HG02798 (cell line): ENCODE data around the gene TUBE1.
"Not testable (repeated sequence)": the region's sequence is repeated elsewhere in the genome, so short reads cannot be mapped to it uniquely, and the experiment has no call there.

Experiments
- ATAC-seq: cut with Tn5 transposase; IDR thresholded peaks from one replicate; pipeline ENCODE4 v1.9.1; 2021; ENCODE audit warnings: mild to moderate bottlenecking; ENCODE audit not compliant: unreplicated experiment, poor library complexity

Gene TUBE1, protein sequence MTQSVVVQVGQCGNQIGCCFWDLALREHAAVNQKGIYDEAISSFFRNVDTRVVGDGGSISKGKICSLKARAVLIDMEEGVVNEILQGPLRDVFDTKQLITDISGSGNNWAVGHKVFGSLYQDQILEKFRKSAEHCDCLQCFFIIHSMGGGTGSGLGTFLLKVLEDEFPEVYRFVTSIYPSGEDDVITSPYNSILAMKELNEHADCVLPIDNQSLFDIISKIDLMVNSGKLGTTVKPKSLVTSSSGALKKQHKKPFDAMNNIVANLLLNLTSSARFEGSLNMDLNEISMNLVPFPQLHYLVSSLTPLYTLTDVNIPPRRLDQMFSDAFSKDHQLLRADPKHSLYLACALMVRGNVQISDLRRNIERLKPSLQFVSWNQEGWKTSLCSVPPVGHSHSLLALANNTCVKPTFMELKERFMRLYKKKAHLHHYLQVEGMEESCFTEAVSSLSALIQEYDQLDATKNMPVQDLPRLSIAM

GRCh38 chr6:112087136-112087911 is at the start of gene TUBE1, which contains the start of gene FAM229B:
Gene TUBE1 (minus strand): TSS chr6:112087482. CDS start chr6:112087434, 48 bp downstream.
Gene FAM229B (plus strand): TSS chr6:112087591. CDS start chr6:112099284, 11,693 bp downstream.
- peak; percentile 97 for ATAC-seq

DNA sequence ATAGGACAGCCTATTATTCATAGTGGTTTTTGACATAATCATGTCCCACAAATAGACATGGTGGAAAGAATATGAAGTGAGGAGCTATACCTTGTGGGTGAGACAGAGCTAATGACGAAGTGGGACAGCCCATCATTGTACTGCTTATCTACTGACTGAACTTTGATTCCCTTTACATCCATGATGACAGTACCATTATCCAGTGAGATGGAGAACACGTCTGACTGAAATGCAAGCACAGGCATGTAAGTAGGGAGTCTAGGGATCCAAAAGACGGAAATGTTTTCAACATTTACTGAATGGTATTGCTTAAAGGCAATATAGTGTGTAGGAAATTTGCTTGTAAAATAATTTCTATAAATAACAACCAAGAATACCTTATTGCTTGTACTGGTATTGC is 43.6 kb upstream of the TUBE1 start:
- no peak for ATAC-seq

GRCh38 chr6:112128208-112128607 is 40.9 kb upstream of the TUBE1 start:
- no peak for ATAC-seq

DNA sequence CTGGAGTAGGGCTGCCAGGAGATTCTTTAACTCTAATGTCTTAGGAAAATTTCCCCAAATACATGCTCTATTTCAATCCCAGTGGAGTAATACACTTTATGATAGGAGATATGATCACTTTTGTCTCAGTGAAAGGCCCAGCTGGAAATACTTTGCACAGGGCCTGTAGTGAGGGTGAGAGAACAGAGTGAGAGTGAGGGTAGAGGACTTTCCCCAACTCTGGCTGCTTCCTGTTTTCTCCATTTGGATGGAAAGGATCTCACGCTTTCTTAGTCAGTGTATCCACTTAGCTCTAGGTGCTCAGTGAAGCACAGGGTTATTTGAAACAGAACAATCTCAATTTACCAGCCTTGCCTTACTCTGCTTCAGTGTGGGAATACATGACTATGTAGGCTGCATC is 36.7 kb upstream of the TUBE1 start:
- ATAC-seq = no peak

- ATAC-seq = no peak
Observed at GRCh38 chr6:112122756-112123155, 35.5 kb upstream of the TUBE1 start.

DNA sequence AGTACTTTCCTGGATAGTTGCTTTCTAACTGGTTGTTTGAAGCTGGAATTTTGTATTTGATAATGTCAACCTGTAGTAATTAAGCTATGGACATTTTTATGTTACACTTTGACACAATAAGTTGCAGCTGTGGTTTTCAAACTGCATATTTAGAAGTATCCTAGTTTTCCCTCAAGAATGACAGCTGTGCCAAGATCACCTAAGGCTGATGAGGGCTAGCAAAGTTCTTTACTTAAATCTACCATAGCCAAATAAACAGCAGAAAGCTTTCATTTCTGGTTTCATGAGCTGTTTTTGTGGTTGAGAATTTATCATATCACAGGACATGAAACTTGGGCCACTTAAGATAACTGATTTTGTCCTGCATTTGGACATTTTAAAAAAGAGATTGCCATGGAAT is 30.8 kb upstream of the TUBE1 start:
- no peak for ATAC-seq

DNA sequence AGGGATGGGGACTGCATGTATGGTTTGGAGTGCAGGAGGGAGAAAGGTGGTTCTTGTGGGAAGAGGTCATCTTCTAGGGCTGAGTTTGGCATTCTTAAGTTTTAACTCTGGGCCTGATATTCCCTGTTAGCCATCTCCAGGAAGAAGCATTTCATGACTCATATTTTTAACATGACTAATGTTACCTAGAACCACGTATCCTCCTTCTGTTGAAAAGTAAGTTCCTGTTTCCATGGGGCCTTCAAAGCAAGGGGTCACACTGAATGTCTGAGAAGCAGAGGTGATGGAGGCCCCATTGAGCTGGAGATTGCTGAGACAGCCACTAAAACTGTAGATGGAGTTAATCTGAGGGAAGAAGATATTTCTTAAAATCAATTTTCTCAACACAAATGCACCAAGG is 30.3 kb upstream of the TUBE1 start:
- ATAC-seq = no peak

GRCh38 chr6:112116221-112116620 is 28.9 kb upstream of the TUBE1 start:
- ATAC-seq = no peak

GRCh38 chr6:112114577-112115223 is 27.4 kb upstream of the TUBE1 start:
- no peak for ATAC-seq

DNA sequence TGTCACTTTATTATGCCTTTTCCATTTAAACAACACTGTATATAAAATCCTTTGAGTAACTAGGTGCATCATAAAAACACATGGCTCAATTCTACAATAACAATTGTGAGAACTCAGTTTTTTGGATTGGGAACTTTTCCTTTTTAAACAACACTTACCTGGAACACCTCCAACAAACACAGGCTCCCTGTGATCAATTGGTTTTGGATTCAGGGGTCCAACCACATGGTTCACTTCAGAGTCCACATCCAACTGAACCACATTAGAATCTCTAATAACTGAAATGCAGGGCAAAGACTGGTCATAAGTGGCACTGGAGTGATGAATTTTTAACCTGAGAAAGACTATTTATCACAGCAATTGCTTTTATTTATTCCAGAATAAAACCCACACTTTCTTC is 26.6 kb upstream of the TUBE1 start:
- no peak for ATAC-seq

DNA sequence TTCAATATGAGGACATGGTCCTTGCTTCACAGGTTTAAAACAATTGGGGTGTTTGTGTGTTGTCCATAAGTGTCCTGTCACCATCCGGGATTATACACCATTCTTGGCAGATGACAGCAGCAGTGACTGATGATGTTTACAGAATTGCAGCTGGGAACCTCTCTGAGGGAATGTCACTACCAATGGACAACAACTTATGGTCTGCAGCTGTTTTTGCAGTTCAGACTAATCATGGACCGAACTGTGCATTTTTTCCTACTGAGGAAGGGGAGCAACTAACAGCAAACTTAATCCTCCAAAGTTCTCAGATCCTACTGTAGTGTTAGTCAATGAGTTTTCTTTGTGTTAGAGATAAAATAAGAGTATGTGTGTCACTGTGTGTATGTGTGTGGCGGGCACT is 26.1 kb upstream of the TUBE1 start:
- no peak for ATAC-seq

DNA sequence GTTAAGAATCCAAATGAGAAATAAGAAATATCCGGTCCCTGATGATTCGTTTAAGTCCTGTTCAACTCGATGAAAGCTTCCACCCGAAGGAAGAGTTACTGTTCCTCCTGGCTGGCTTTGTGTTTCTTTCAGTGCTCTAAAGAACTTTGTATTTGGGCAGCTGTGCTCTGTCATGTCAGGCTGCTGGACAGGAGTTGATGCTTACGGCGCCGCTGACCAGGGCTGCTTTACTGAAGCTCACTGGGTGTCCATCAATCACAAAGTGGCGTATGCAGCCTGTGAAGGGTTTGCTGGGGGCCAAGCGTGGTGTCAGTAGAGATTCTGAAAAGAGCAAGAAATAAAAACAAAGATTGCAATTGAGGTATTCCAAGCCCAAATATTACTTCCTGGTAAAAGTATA is 22.0 kb upstream of the TUBE1 start:
- ATAC-seq = no peak

GRCh38 chr6:112106562-112106961 is 19.3 kb upstream of the TUBE1 start:
- ATAC-seq = no peak

- not testable (repeated sequence) for ATAC-seq
Observed at GRCh38 chr6:112106026-112106425, 18.7 kb upstream of the TUBE1 start.

- no peak for ATAC-seq
Observed at GRCh38 chr6:112100561-112100960, 13.3 kb upstream of the TUBE1 start.

- no peak for ATAC-seq
Observed at GRCh38 chr6:112096901-112097300, 9.6 kb upstream of the TUBE1 start.

GRCh38 chr6:112087916-112088315 is 634 bp upstream of the TUBE1 start:
- no peak for ATAC-seq

- ATAC-seq = peak; percentile 28
Observed at GRCh38 chr6:112086744-112087135, 542 bp downstream of the TUBE1 start.

DNA sequence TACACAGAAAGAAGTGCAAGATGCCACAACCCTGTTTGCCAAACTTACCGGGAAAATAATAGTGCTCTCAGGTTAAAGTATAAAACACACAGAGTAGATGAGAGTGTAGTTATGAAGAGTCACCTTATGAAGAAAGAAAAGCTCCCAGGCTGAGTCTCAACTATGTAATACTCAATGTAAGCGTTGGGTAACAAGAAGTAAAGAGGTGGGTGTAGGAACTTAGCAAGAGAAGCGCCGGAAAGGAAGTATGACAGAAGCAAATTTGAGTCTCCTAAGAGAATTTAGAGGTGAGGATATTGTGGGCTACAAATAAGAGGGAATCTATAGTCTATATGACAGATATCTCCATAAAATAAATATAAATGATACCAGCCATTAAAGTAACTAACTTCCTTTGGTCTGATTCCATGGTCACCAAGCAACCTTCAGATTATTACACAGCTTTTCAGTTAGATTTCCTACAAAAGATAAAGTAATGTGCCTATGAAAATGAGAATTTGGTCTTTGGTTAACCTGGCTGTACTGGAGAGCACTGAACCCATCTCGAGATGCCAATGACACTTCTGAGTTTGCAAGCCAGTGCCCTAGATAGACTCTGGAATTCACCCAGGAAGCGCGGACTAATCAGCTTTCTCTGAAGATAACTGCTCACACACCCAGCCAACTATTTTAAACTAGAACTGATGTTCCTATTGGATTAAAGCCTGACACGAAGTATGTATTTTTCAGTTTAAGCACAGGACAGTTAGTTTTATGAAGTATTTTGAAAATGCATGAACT is 1.8 kb downstream of the TUBE1 start:
- ATAC-seq = no peak

DNA sequence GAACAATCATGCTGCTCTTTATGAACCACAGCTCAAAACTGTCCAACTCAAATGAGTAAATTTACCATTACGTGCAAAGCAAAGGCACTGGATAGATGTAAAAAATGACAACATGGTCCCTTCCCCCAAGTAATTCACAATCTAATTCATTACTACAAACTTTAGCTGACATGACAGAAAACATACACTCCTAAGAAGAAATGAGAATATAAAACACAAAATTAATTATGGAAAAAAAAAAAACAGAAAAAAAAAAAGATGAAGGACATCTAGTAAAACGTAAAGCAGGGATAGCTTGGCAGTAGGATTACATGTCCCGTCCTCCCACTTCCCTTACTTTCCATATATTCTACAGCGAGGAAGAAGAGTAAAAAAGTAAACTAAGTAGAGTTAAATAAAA is 5.7 kb downstream of the TUBE1 start:
- ATAC-seq = no peak
